HFFc6 (cell line): ENCODE measurements around the gene PHAF1. TPM values are rescaled to one million over a fixed set of nuclear protein-coding genes. Genes with fewer than 3 reads are reported as not detected.

Source experiments
- DNase-seq: peaks from one replicate; pipeline ENCODE4 v3.0.0-alpha.2; 2018
- H3K27ac Mint-ChIP-seq: 2 replicates; pipeline ENCODE4 v1.8.0; 2020; ENCODE audit warnings: mild to moderate bottlenecking, mixed read lengths
- H3K27me3 Mint-ChIP-seq: 2 replicates; pipeline ENCODE4 v1.8.0; 2021; ENCODE audit warnings: mild to moderate bottlenecking, moderate library complexity, mixed read lengths; ENCODE audit not compliant: insufficient read depth
- H3K36me3 Mint-ChIP-seq: 2 replicates; pipeline ENCODE4 v1.8.0; 2021; ENCODE audit warnings: low read depth, mixed read lengths
- H3K4me1 Mint-ChIP-seq: 2 replicates; pipeline ENCODE4 v1.8.0; 2020; ENCODE audit warnings: low read depth, mixed read lengths
- H3K4me3 Mint-ChIP-seq: 2 replicates; pipeline ENCODE4 v1.8.0; 2020; ENCODE audit warnings: mild to moderate bottlenecking, moderate library complexity, mixed read lengths
- H3K9me3 Mint-ChIP-seq: 2 replicates; pipeline ENCODE4 v1.8.0; 2020; ENCODE audit warnings: mild to moderate bottlenecking, mixed read lengths
- total RNA-seq, 6 experiments: library from RNA; stranded (reverse); fragmentation: NEBNext Ultra II Directional; extraction: Animal tissue kit (Norgen Biotek cat#: 25700); gene quantifications; 2 replicates in 1 of 6; 3 replicates in 5 of 6; pipeline ENCODE4 v1.2.3, GENCODE V29; 2021
- TF ChIP-seq, protein P1 (sequence below): fragments of 200-600 bp; sonication (generic); IDR thresholded peaks from 2 replicates; pipeline ENCODE4 v1.5.0; 2021; ENCODE audit warnings: antibody characterized with exemption, mild to moderate bottlenecking

The PHAF1 gene
- total RNA-seq, 6 experiments from 2014 or later = 10.0 to 13.8 (median 11.8) TPM

DNA sequence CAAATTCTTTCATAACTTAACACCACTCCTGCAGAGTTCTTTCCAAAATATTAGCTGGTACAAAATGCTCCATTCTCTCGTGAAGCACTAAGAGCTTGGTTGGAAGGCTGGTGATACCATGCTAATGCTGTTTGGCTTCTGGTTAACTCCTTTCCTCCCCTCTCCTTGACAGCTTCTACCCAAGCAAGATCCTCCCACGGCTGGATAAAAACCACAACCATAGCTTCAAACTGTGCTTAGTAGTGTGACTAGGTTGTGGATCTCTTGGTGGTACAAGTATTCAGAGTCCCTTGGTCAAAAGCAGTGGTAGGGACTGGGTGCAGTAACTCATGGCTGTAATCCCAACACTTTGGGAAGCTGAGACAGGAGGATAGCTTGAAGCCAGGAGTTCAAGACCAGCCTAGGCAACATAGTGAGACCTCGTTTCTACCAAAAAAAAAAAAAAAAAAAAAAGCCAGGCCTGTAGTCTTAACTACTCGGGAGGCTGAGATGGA is 2.3 kb downstream of the PHAF1 start:
- Mint-ChIP-seq H3K36me3 (peaks cover 24% of the 10 kb centered on the region), H3K27ac (no peak overlapping the region), H3K9me3 (no peaks in the 10 kb centered on the region), H3K27me3 (peaks cover 2% of the 10 kb centered on the region), H3K4me1 (peaks cover 62% of the 10 kb centered on the region), H3K4me3 (no peak overlapping the region)
- TF ChIP-seq, protein P1, sequence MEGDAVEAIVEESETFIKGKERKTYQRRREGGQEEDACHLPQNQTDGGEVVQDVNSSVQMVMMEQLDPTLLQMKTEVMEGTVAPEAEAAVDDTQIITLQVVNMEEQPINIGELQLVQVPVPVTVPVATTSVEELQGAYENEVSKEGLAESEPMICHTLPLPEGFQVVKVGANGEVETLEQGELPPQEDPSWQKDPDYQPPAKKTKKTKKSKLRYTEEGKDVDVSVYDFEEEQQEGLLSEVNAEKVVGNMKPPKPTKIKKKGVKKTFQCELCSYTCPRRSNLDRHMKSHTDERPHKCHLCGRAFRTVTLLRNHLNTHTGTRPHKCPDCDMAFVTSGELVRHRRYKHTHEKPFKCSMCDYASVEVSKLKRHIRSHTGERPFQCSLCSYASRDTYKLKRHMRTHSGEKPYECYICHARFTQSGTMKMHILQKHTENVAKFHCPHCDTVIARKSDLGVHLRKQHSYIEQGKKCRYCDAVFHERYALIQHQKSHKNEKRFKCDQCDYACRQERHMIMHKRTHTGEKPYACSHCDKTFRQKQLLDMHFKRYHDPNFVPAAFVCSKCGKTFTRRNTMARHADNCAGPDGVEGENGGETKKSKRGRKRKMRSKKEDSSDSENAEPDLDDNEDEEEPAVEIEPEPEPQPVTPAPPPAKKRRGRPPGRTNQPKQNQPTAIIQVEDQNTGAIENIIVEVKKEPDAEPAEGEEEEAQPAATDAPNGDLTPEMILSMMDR = no peak
- no peak for DNase-seq

DNA sequence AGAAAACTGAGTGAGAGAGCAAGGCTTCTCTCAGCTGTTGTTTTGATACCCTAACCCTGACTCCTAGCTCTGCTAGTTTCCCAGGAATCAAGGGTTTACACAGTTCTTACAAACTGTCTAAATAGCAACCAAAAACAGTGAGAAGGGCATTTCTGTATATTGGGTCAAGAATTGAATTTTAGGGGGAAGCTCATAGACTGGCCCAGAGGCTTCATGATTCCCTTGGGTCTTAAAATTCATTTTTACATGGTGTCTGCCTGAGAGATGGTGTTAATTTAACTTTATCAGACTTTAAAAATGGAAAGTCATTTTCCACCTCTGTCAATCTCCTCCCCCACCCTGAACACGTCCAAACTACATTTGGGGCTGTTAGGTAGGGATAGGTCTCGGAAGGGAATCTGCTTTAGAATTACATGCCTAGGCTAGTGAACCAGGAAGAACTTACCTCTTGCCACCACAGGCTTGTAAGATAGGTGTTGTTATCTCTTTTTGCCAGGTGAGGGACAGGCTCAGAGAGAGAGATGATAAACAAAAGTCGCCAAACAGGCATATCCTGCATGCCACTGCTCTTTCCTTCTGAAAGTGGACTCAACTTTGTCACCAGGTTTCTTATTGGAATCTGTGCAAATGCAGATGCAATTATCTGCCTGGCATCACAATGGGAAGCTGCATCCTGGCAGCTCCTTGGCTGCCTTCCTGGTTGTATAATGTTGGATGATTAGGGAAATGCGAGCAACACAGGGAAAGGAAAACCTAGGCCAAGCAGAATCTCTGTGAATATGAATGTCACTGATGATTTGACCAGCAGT is 3.1 kb downstream of the PHAF1 start:
- H3K27me3 Mint-ChIP-seq = peaks cover 2% of the 10 kb centered on the region
- H3K36me3 Mint-ChIP-seq = peaks cover 24% of the 10 kb centered on the region
- TF ChIP-seq, protein P1 = no peak
- no peak overlapping the region for H3K4me3 Mint-ChIP-seq
- DNase-seq = no peak
- peaks cover 62% of the 10 kb centered on the region for H3K4me1 Mint-ChIP-seq
- H3K27ac Mint-ChIP-seq = no peak overlapping the region
- H3K9me3 Mint-ChIP-seq = no peaks in the 10 kb centered on the region

- H3K9me3 Mint-ChIP-seq = no peaks in the 10 kb centered on the region
- peak; percentile 33 for DNase-seq
- H3K4me1 Mint-ChIP-seq = peaks cover 58% of the 10 kb centered on the region
- TF ChIP-seq, protein P1 = no peak
- H3K27ac Mint-ChIP-seq = peak overlapping the region; percentile 95
- peak overlapping the region; percentile 72 for H3K4me3 Mint-ChIP-seq
- H3K36me3 Mint-ChIP-seq = peaks cover 24% of the 10 kb centered on the region
- H3K27me3 Mint-ChIP-seq = peaks cover 2% of the 10 kb centered on the region
Observed at GRCh38 chr16:67114793-67115192, 5.1 kb downstream of the PHAF1 start.

DNA sequence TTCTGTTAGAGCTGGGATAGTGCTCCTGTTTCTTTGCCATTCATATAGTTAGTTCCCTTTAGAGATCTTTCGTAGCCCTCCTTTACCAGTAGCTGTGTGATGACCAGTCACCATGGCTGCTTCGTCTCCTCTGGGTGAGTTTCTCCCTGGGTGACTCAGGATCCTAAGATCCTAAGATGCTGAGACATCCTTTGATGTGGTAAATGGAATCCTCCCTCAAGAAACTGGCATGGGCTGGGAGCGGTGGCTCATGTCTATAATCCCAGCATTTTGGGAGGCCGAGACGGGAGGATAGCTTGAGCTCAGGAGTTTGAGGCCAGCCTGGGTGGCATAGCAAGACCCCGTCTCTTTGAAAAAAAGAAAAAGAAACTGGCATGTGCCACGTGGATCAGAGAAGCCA is 5.9 kb downstream of the PHAF1 start:
- Mint-ChIP-seq H3K36me3 (peaks cover 24% of the 10 kb centered on the region), H3K4me1 (peaks cover 66% of the 10 kb centered on the region), H3K27ac (peak overlapping the region; percentile 95), H3K9me3 (no peaks in the 10 kb centered on the region), H3K4me3 (peak overlapping the region; percentile 72; the same call in 1 of the 2 replicates), H3K27me3 (peaks cover 2% of the 10 kb centered on the region; the same call in 1 of the 2 replicates)
- TF ChIP-seq, protein P1 = no peak
- peak; percentile 95 for DNase-seq

DNA sequence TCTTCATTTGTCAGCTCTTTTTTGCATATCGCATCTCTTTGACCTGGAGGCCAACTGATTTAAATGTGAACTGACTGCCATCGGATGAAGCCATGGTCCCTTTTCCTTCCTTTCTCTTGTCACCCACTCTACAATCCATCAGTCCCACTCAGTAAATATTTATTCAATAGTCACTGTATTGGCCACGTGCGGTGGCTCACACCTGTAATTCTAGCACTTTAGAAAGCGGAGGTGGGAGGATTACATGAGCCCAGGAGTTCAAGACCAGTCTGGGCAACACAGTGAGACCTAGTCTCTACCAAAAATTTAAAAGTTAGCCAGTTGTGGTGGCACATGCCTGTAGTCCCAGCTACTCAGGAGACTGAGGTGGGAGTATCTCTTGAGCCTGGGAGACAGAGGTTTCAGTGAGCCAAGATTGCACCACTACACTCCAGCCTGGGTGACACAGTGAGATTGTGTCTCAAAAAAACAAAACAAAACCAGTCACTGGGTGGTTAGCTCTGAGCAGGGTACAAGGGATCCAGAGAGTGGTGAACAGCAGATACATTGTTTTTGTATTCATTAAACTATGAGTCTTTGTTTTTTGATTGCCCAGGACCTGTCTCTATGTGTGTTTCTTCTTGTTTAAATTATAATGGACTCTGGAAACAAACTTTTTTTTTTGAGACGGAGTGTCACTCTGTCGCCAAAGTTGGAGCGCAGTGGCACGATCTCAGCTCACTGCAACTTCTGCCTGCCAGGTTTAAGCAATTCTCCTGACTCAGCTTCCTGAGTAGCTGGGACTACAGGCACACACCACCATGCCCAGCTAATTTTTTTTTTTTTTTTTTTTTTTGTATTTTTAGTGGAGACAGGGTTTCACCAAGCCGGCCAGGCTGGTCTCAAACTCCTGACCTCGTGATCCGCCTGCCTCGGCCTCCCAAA is 6.9 kb downstream of the PHAF1 start:
- no peak for DNase-seq

More for the DNA sequence above, 6.9 kb downstream of the PHAF1 start:
- no peaks in the 10 kb centered on the region for H3K9me3 Mint-ChIP-seq
- TF ChIP-seq, protein P1 = no peak
- H3K4me3 Mint-ChIP-seq = peak overlapping the region; percentile 34; the same call in 1 of the 2 replicates
- peaks cover 58% of the 10 kb centered on the region for H3K4me1 Mint-ChIP-seq
- H3K27ac Mint-ChIP-seq = peak overlapping the region; percentile 95
- H3K27me3 Mint-ChIP-seq = peaks cover 2% of the 10 kb centered on the region; the same call in 1 of the 2 replicates
- H3K36me3 Mint-ChIP-seq = peaks cover 24% of the 10 kb centered on the region
